ENCODE results near the gene MT1A.

- no peak for TF ChIP-seq GABPA (IDR thresholded peaks at IDR 0.05; ENCODE audit: low read depth)
- no peak for TF ChIP-seq POLR2AphosphoS5 (IDR thresholded peaks at IDR 0.05; ENCODE audit: low read depth)
Measured at GRCh38 chr16:56675685-56676210, 37.3 kb downstream of the MT1A start.
